ENCODE results near the gene TMPRSS9.
A peak's percentile ranks its signal among the peaks of the same experiment; 100 is the strongest.

- TF ChIP-seq RFXAP (CRISPR knock-in tag; IDR thresholded peaks at IDR 0.05; ENCODE audit: borderline replicate concordance) (no peak), ZBTB26 (CRISPR knock-in tag; IDR thresholded peaks at IDR 0.05; ENCODE audit: borderline replicate concordance) (no peak), FOXA3 (CRISPR knock-in tag; IDR thresholded peaks at IDR 0.05) (peak; percentile 37), TP53 (CRISPR knock-in tag; conservative IDR thresholded peaks at IDR 0.05) (no peak), SNAPC5 (CRISPR knock-in tag; IDR thresholded peaks at IDR 0.05; ENCODE audit: borderline replicate concordance) (no peak), DPF2 (CRISPR knock-in tag; IDR thresholded peaks at IDR 0.05; ENCODE audit: borderline replicate concordance, low read depth) (no peak), KDM4B (CRISPR knock-in tag; IDR thresholded peaks at IDR 0.05) (no peak), TRAFD1 (CRISPR knock-in tag; IDR thresholded peaks at IDR 0.05; ENCODE audit: borderline replicate concordance) (no peak), ATF4 (CRISPR knock-in tag; IDR thresholded peaks at IDR 0.05) (no peak), ZNF280D (CRISPR knock-in tag; IDR thresholded peaks at IDR 0.05) (no peak), NFE2L2 (IDR thresholded peaks at IDR 0.05; ENCODE audit: low read length) (no peak)
Measured at GRCh38 chr19:2330632-2331284, 29.3 kb upstream of the TMPRSS9 start.
